ENCODE results near the gene ERC2.

DNA sequence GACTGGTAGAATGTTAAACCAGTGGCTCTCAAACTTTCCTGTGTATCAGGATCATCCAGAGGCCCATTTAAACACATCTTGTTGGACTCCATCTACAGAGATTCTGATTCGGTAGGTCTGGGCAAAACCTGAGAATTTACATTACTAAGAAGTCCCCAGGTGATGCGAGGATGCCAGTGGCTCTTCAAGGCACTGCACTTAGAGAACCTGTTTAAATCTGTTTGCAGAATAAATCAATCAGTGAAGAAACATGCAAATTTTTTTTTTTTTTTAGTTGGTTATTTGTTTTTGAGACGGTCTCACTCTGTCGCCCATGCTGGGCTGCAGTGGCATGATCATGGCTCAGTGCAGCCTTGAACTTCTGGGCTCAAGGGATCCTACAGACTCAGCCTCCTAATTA is 863.4 kb downstream of the ERC2 start:
- TF ChIP-seq GATA3 (IDR thresholded peaks at IDR 0.05; ENCODE audit: low read depth, low read length): no peak
- TF ChIP-seq GATA2 (IDR thresholded peaks at IDR 0.05; ENCODE audit: low read depth, low read length): no peak

Data from SH-SY5Y (cell line).